ENCODE measurements around the gene COL5A1.

Gene COL5A1

GRCh38 chr9:134871697-134872340, 230.2 kb downstream of the COL5A1 start:
- no peak for DNase-seq (ENCODE audit: low read depth, low spot score)

- no peak for DNase-seq (ENCODE audit: low read depth, low spot score)
These were observed 231.1 kb downstream of the COL5A1 start for GRCh38 chr9:134872482-134873231.

DNA sequence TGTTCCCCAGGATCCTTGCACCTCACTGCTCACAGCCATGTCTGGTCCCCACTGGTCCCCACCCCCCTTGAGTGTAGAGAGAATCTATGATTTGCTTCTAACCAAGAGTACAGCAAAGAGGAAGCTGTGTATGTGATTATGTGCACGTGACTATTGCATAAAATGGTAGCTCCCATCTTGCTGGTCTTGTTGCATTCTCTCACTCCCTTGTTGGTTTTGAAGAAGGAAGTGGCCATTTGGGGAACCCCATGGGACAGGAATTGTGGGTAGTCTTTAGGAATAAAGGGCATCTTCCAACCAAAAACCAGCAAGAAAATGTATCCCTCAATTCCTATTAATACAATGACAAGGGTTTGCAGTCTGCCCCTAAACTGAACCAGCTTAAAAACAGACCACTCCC, 233.8 kb downstream of the COL5A1 start:
- DNase-seq (ENCODE audit: low read depth, low spot score): no peak

- no peak for DNase-seq (ENCODE audit: low read depth, low spot score)
These were observed 235.9 kb downstream of the COL5A1 start for GRCh38 chr9:134877541-134877940.

- DNase-seq (ENCODE audit: low read depth, low spot score): no peak
These were observed 238.3 kb downstream of the COL5A1 start for GRCh38 chr9:134879664-134880483.

- no peak for DNase-seq (ENCODE audit: low read depth, low spot score)
These were observed 239.1 kb downstream of the COL5A1 start, which contains the start of gene FCN2 for GRCh38 chr9:134880484-134881312. Gene FCN2 (plus strand): TSS chr9:134880810. CDS start chr9:134880822, 12 bp downstream.

- DNase-seq (ENCODE audit: low read depth, low spot score): no peak
These were observed 239.7 kb downstream of the COL5A1 start for GRCh38 chr9:134881313-134881670.

DNA sequence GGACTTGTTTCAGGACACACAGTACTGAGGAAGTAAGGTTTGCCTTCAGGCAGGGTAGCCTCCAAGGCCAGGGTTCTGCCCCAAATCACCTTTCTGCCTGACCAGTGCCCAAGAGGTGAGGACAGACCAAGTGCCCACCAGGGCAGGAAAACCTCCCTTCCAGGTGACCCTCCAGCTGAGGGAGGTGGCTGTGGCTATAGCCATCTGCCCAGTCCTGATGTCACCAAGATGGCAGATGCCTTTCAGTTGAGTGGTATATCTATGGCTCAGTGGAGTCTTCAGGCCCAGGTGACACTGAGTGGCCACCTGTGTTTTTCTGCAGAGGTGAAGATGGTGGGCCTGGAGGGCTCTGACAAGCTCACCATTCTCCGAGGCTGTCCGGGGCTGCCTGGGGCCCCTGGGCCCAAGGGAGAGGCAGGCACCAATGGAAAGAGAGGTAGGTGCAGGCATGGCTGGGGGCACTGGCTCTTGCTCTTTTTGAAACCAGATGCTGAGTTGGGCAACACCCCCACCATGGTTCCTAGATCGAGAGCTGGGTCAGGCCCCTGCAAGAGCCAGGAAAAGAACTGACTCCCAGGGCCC, 240.7 kb downstream of the COL5A1 start:
- no peak for DNase-seq (ENCODE audit: low read depth, low spot score)

DNA sequence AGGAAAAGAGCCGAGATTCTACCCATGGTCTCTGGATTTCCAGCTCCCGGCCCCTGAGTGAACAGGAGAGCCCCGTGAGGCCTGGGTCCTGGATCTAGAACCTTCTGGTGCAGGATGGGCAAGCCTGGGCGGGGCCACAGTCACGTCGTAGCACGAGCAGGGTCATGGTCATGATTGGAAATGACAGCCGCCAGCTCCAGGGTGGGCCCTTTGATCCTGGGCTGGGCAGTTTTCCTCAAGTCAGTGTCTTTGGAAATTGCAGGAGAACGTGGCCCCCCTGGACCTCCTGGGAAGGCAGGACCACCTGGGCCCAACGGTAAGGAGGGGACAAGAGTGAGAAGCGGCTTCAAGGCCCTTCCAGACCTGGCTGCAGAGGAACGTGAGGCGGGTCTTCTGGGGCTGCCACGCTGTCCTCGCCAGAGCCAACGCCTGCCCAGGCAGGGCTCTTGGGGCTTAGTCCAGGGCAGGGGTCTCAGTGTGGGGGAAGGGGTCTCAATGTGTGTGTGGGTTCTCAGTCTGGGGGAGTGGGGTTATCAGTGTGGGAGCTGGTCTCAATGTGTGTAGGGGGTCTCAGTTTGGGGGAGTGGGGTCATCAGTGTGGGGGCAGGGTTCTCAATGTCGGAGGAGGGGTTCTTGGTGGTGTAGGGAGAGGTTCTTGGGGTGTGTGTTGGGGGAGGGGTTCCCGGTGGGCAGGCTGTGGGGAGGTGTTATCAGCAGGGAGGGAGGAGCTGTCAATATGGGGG, 241.6 kb downstream of the COL5A1 start:
- no peak for DNase-seq (ENCODE audit: low read depth, low spot score)

GRCh38 chr9:134884492-134884891, 242.9 kb downstream of the COL5A1 start:
- DNase-seq (ENCODE audit: low read depth, low spot score): no peak

DNA sequence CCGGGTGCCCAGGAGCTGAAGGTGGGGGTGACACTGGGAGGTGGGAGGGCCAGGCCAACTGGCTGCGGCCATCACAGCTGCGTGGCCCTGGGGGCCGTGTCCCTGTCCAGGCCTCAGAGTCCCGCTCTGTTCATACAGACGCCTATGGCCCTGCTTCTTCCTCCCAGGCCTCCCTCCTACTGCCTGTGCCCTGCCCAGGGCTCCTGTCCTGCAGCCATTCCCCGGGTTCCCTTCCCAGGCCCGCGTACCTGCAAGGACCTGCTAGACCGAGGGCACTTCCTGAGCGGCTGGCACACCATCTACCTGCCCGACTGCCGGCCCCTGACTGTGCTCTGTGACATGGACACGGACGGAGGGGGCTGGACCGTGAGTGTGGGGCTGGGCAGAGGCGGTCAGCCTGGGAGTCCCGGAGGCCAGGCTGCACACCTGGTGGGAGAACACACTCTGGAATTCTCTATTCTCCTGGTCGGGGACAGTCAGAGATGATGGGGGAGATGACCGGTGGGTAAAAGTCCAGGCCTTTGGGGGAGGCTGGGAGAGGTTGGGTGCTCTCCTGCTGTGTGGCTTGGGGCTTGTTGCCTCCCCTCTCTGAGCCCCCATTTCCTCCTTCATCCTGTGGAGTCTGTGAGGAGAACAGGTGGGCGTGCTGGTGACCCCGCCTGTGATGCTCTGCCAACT, 243.5 kb downstream of the COL5A1 start:
- DNase-seq (ENCODE audit: low read depth, low spot score): no peak

DNA sequence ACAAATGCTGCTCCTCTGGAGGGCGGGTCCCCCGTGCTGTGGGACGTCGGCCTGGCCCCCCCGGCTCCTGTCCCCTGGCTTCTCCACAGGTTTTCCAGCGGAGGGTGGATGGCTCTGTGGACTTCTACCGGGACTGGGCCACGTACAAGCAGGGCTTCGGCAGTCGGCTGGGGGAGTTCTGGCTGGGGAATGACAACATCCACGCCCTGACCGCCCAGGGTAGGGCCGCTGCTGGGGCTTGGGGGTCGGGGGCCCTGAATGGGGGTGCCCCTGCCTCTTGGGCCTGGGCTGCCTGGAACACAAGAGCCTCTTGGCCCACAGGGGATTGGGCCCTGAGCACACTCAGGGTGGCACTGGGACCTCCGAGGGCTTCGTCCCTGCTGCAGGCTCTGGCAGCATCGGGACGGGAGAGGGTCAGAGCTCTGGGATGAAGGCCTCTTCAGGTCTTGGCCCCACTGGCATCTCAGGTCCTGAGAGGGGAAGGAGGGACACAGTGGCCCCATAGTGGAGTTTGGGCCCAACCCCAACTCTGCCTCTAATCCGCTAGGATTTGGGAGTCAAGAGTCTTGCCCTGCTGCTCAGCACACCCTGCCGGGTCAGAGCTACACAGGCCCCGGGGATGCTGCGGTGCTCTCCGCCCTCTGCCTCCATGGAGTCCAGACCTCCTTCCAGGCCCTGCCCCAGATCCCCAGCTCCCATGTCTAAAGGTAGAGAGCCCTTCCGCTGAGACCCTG, 244.2 kb downstream of the COL5A1 start:
- DNase-seq (ENCODE audit: low read depth, low spot score): no peak

DNA sequence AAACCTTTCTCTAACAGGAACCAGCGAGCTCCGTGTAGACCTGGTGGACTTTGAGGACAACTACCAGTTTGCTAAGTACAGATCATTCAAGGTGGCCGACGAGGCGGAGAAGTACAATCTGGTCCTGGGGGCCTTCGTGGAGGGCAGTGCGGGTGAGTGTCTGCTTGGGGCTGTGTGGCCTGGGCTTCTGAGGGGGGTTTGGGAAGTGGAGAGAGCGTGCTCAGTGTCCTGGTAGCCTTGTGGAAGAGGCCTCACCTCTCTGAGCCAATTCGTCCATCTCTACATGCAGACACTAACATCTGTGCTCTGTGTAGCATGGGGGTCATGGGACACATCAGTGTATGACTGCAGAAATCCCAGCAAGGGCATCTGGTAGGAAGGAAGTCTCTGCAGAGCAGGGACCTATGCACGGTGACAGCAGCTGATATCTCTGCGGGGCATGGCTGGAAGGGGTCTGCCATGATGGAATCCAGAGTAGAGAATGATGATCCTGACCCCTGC, 244.9 kb downstream of the COL5A1 start:
- DNase-seq (ENCODE audit: low read depth, low spot score): no peak

GRCh38 chr9:134887219-134887618, 245.6 kb downstream of the COL5A1 start:
- DNase-seq (ENCODE audit: low read depth, low spot score): no peak

DNA sequence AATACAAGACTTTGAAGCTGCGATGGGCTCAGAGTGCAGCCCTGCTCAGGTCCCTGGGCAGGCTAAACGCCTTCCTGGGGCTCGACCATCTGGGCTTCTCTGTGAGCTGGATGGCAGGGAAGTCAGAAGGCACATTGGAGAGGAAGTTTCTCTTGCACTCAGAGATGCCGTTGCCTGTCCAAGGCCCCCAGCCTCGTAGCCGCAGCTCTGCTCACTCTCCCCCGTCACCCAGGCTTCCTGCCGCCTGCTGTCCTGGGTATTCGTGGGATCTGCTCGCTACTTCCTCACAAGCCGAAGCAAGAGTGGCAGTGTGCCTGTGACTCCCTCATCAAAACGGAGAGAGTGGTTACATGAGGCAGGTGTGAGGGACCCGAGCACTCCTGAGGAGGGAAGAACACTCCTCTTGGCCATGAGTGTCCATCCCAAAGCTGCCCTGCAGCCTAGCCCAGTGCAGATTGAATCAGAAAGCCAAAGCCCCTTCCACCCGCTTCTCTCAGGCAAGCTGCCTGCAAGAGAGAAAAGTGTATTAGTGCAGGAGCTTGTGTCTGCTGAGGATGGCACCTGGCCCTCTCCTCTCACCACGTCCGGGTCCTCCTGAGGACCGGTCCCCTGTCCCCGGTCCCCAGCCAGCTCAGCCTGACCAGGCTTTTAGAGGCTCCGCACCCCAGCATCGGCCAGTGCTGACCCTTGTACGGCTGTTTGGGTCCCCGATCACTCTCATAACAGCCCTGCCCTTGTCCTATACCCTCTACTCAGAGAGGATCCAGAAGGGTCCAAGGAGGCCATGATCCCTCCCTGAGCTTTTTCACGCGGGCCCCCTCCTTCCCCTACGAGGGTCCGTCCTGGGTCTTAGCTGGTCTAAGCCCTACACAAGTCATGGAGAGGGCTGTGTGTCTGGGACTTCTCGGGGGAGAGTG, 246.3 kb downstream of the COL5A1 start:
- no peak for DNase-seq (ENCODE audit: low read depth, low spot score)

DNA sequence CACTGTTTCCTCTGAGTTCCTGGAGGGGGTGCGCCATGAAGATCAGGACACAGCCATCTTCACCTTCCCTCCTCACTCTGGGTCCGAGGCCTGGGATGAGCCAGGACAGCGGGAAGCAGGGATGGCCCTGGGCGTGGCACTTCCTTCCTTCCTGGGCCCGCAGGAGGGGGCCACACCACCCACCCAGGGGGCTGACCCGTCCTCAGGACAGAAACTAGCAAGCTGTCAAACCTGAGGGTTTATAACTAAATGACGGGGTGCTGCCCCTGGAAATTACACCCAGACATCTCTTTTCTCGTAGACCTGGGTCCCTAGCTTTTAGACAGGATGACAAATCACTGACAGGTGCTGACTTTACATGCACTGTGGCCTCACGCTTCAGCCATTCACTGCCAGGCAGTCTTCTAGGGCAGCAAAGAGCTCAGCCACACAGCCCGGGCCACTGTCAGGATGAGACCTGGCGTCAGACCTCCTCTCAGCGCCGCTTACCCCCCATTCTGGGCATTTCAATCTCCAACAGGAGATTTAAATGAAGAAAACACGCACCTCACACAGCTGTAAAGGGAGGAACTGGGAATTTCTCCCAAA, 247.1 kb downstream of the COL5A1 start:
- DNase-seq (ENCODE audit: low read depth, low spot score): no peak

DNA sequence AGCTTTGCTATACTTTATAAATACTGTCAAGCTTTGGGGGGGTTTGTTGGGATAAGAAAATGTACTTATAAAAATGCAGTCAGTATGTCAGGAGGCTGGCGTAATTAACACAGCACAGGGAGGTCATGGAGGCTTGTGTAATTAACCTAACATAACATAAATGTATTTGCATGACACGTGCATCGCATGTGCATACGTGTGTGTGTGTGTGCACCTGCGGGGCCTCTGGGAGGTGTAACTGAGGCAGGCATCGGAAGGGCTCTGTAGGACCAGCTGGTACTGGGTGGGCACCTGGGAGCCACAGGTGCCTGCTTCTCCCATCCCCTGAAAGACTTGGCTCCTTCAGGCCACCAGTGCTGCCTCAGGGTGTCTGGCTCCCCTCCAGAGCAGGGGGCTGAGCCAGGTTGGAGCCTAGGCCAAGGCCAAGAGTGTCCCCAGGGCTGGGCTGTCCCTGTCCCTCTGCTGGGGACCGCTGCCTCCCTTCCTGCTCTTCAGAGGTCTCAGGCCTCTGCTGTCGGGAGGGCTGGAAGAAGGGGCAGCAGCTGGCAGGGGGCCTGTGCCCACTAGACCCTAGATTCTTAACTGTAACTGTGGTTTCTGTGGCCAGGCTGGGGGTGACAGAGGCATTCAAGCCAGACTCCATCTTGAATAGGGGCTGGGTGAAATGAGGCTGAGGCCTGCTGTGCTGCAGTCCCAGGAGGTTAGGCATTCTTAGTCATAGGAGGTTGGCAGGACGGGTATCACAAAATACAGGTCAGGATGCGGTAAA, 248.0 kb downstream of the COL5A1 start:
- no peak for DNase-seq (ENCODE audit: low read depth, low spot score)

All from smooth muscle cell of the brain vasculature (primary cell).